Right kidney (tissue), 1 donor: ENCODE measurements around the gene SPTLC2.

Experiments used
- DNase-seq: peaks from one replicate; pipeline ENCODE4 v3.0.0-alpha.2; 2016

Gene SPTLC2

GRCh38 chr14:77467801-77468200 lies 148.6 kb downstream of the SPTLC2 start:
- DNase-seq: no peak

GRCh38 chr14:77459072-77459723 lies 157.2 kb downstream of the SPTLC2 start:
- peak; percentile 21 for DNase-seq

- peak; percentile 83 for DNase-seq
These were observed 158.0 kb downstream of the SPTLC2 start for GRCh38 chr14:77458249-77458950.

- DNase-seq: peak; percentile 99
These were observed 158.8 kb downstream of the SPTLC2 start, which contains the start of the genes AHSA1 and VIPAS39 for GRCh38 chr14:77457522-77458248. AHSA1 (plus strand) TSS chr14:77458093; CDS start chr14:77458190, 97 bp downstream. VIPAS39 (minus strand) TSS chr14:77457601; CDS start chr14:77454102, 3,499 bp downstream.

- DNase-seq: no peak
These were observed 159.3 kb downstream of the SPTLC2 start for GRCh38 chr14:77457115-77457521.
